Tibial nerve (tissue), 4 donors: ENCODE data around the gene MTFP1. TPM values are rescaled to one million over a fixed set of nuclear protein-coding genes. Genes with fewer than 3 reads are reported as not detected.

Experiments used
- DNase-seq, 2 donors: peaks; one replicate each; pipeline ENCODE4 v3.0.0-alpha.2; 2019; ENCODE audit warnings: low spot score in 2 of 2
- H3K27ac ChIP-seq, 4 donors: fragments of 200-600 bp; sonication (generic) in 3 of 4; one replicate each; pipeline ENCODE4 v1.5.1; 2017 to 2019; ENCODE audit warnings: mild to moderate bottlenecking in 1 of 4
- H3K27me3 ChIP-seq, 2 donors: fragments of 200-600 bp; sonication (generic) in 1 of 2; one replicate each; pipeline versions ENCODE4 v1.5.1 to v1.6.0; 2017 to 2019
- H3K36me3 ChIP-seq, 3 donors: fragments of 200-600 bp; sonication (generic); one replicate each; pipeline ENCODE4 v1.5.1; 2018 to 2019
- H3K4me1 ChIP-seq, 4 donors: fragments of 200-600 bp; sonication (generic) in 3 of 4; one replicate each; pipeline ENCODE4 v1.5.1; 2017 to 2019
- H3K4me3 ChIP-seq, 4 donors: fragments of 200-600 bp; sonication (generic) in 3 of 4; one replicate each; pipeline ENCODE4 v1.5.1; 2017 to 2019; ENCODE audit warnings: mild to moderate bottlenecking in 1 of 4, moderate library complexity in 1 of 4
- H3K9me3 ChIP-seq, 4 donors: fragments of 200-600 bp; sonication (generic) in 3 of 4; one replicate each; pipeline ENCODE4 v1.5.1; 2017 to 2019
- CTCF ChIP-seq, 5 experiments: fragments of 200-600 bp in 3 of 5; fragments of 450-650 bp in 2 of 5; sonication (generic) in 3 of 5; IDR thresholded peaks; one replicate each; pipeline ENCODE4 v1.5.1; 2016 to 2019; ENCODE audit warnings: antibody characterized with exemption in 5 of 5, mild to moderate bottlenecking in 3 of 5, moderate library complexity in 2 of 5
- EP300 ChIP-seq, 2 donors: sonication (generic); formaldehyde crosslinking; IDR thresholded peaks; one replicate each; pipeline ENCODE4 v1.6.1; 2017; ENCODE audit warnings: antibody characterized with exemption in 2 of 2, mild to moderate bottlenecking in 1 of 2
- POLR2A ChIP-seq, 2 donors: fragments of 450-650 bp; IDR thresholded peaks; one replicate each; pipeline ENCODE4 v1.6.1; 2017; ENCODE audit warnings: antibody characterized with exemption in 2 of 2, mild to moderate bottlenecking in 2 of 2, moderate library complexity in 2 of 2
- WGBS, 2 donors: methylation state at CpG; one replicate each; pipeline ENCODE4 v1.1.5; 2018; 5-methylcytosine and 5-hydroxymethylcytosine counted together
- total RNA-seq, 4 donors: library from RNA; depleted of rRNA; stranded (reverse); fragments of >200 nt; gene quantifications; one replicate each; pipeline ENCODE4 v1.1.0, GENCODE V29; 2016

MTFP1 gene
- total RNA-seq, 4 donors from 2014 or later, result 2.2 to 12.7 (median 7.3) TPM

- no peaks in the 10 kb centered on the region for H3K9me3 ChIP-seq
- H3K27ac ChIP-seq, result peak overlapping the region in 2 of 4 donors; percentile 15 to 50
- peak in 2 of 5 experiments; percentile 7 to 14 for TF ChIP-seq CTCF (IDR thresholded peaks at IDR 0.05)
- TF ChIP-seq EP300 (IDR thresholded peaks at IDR 0.05), result no peak
- TF ChIP-seq POLR2A (IDR thresholded peaks at IDR 0.05), result no peak
Measured at GRCh38 chr22:30435674-30436126, 10.1 kb downstream of the MTFP1 start.

GRCh38 chr22:30436196-30436595 is 10.6 kb downstream of the MTFP1 start:
- no peaks in the 10 kb centered on the region for H3K36me3 ChIP-seq
- peak overlapping the region in 2 of 4 donors; percentile 15 to 45 for H3K27ac ChIP-seq

More at GRCh38 chr22:30435674-30436126, 10.1 kb downstream of the MTFP1 start:
- Histone ChIP-seq H3K4me3 (no peak overlapping the region), H3K4me1 (no peaks in the 10 kb centered on the region), H3K36me3 (no peaks in the 10 kb centered on the region), H3K27me3 (peaks cover 0 to 3% of the 10 kb centered on the region in 2 donors)
- no peak for DNase-seq
- WGBS, 2 donors, result 73 to 84% methylated on average over 6 of the region's 6 CpGs

GRCh38 chr22:30438559-30438958 is 13.0 kb downstream of the MTFP1 start:
- WGBS, 2 donors, result 56 to 65% methylated on average over 3 of the region's 3 CpGs
- DNase-seq, result no peak

More at GRCh38 chr22:30436196-30436595, 10.6 kb downstream of the MTFP1 start:
- TF ChIP-seq CTCF (IDR thresholded peaks at IDR 0.05), result no peak
- Histone ChIP-seq H3K9me3 (no peaks in the 10 kb centered on the region), H3K27me3 (peaks cover 0 to 3% of the 10 kb centered on the region in 2 donors), H3K4me1 (no peaks in the 10 kb centered on the region), H3K4me3 (no peak overlapping the region)
- 91 to 92% methylated on average over 2 of the region's 2 CpGs for WGBS, 2 donors
- no peak for DNase-seq

GRCh38 chr22:30439226-30439625 is 13.7 kb downstream of the MTFP1 start:
- H3K4me1 ChIP-seq, result no peaks in the 10 kb centered on the region
- H3K27ac ChIP-seq, result no peak overlapping the region
- WGBS, 2 donors, result 83 to 89% methylated on average over 4 of the region's 4 CpGs
- no peaks in the 10 kb centered on the region for H3K9me3 ChIP-seq
- DNase-seq, result no peak
- H3K36me3 ChIP-seq, result no peaks in the 10 kb centered on the region
- no peak overlapping the region for H3K4me3 ChIP-seq
- TF ChIP-seq CTCF (IDR thresholded peaks at IDR 0.05), result no peak
- peaks cover 0 to 3% of the 10 kb centered on the region in 2 donors for H3K27me3 ChIP-seq

More at GRCh38 chr22:30438559-30438958, 13.0 kb downstream of the MTFP1 start:
- Histone ChIP-seq H3K4me1 (no peaks in the 10 kb centered on the region), H3K27ac (no peak overlapping the region), H3K9me3 (no peaks in the 10 kb centered on the region), H3K27me3 (peaks cover 0 to 3% of the 10 kb centered on the region in 2 donors), H3K4me3 (no peak overlapping the region), H3K36me3 (no peaks in the 10 kb centered on the region)
- TF ChIP-seq EP300 (IDR thresholded peaks at IDR 0.05) (no peak), CTCF (IDR thresholded peaks at IDR 0.05) (no peak), POLR2A (IDR thresholded peaks at IDR 0.05) (no peak)

GRCh38 chr22:30439836-30440235 is 14.3 kb downstream of the MTFP1 start:
- H3K9me3 ChIP-seq, result no peaks in the 10 kb centered on the region
- TF ChIP-seq CTCF (IDR thresholded peaks at IDR 0.05), result no peak
- TF ChIP-seq EP300 (IDR thresholded peaks at IDR 0.05), result no peak
- no peak for TF ChIP-seq POLR2A (IDR thresholded peaks at IDR 0.05)
- peaks cover 0 to 3% of the 10 kb centered on the region in 2 donors for H3K27me3 ChIP-seq
- no peaks in the 10 kb centered on the region for H3K4me1 ChIP-seq
- 86 to 87% methylated on average over 11 of the region's 11 CpGs for WGBS, 2 donors
- DNase-seq, result no peak
- no peak overlapping the region for H3K4me3 ChIP-seq
- no peaks in the 10 kb centered on the region for H3K36me3 ChIP-seq
- no peak overlapping the region for H3K27ac ChIP-seq
